Measurements from ENCODE around the gene DRG2.

DRG2 gene

DNA sequence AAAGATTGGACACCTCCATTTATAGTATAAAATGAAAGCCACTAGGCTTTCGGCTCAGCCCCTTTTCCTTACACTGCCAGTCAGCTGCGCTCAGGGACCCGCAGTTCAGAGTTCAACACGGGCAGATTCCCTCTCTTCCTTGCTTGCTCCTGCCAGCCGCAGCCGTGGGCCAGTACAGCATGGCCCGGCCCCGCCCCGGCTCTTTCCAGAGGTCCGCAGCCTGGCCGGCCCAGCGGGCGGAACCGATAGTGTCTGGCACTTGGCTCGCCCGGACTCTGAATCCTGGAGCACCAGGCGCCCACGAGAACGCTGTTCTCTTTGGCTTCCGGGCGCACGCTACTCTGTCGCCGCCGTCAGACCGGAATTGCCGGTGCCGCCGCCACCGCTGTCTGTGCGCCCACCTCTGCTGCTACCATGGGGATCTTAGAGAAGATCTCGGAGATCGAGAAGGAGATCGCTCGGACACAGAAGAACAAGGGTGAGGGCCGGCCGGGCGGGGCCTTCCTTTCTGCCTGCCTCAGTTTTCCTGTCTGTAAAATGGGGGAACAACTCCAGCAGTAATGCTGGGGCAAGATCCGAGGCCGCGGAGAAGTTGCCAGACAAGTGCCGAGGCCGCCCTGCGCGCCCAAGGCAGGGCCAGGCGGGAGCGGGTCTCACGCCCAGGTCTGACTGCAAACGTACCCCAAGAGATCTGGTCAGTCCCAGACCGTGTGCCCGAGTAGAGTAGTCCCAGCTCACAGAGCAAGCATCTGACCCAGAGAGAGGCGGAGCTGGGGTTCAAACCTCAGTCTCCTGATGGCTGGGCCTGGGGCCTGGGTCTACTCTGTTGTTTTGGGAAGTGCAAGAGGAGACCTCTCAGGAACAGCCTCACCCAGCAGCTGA, at the start of gene DRG2:
DRG2 (plus strand) TSS at position 339 of the 882 bp plus-strand sequence; CDS start at position 415, 76 bp downstream.
- no peak for DNase-seq

DNA sequence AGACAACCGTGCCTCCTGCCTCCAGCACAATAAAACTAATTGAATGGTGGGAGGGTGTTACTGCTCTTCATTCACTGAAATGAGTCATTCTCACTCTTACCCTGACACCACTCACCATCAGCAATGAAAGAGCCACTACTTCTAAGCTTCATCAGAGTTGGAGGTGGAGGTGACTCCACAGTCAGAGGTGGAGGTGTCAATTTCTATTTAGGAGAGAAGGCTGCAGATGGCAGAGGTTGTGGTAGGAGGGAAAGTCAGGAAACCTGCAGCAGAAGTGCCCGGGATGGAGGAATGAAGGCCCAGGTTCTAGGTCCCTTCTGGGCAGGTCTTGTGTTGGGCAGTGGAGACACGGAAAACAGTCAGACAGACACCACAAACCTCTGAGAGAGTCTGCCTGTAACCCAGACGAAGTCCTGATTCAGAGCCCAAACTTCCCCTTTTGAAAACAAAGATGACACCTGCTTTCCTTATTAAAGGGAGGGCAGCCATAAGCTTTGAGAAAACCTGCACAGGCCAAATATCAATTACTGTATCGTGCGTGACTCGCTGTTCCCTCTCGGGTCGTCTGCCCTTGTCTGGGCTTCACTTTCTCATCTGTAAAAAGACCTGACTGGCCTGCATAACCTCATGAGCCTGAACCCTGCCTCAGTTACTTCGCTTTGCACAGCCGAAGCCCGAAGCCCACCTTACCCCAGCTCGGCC, 49.4 kb upstream of the DRG2 start:
- DNase-seq, result no peak

GRCh38 chr17:18038861-18039534, 48.8 kb upstream of the DRG2 start, which contains the start of the genes ATPAF2 and GID4:
Gene ATPAF2 (minus strand): TSS chr17:18039168. CDS start chr17:18039013, 155 bp downstream.
Gene GID4 (plus strand): TSS chr17:18039408. CDS start chr17:18039465, 57 bp downstream.
- DNase-seq, result peak; percentile 99

GRCh38 chr17:18039535-18040260, 48.0 kb upstream of the DRG2 start:
- no peak for DNase-seq

- no peak for DNase-seq
Measured at GRCh38 chr17:18040261-18040858, 47.4 kb upstream of the DRG2 start.

DNA sequence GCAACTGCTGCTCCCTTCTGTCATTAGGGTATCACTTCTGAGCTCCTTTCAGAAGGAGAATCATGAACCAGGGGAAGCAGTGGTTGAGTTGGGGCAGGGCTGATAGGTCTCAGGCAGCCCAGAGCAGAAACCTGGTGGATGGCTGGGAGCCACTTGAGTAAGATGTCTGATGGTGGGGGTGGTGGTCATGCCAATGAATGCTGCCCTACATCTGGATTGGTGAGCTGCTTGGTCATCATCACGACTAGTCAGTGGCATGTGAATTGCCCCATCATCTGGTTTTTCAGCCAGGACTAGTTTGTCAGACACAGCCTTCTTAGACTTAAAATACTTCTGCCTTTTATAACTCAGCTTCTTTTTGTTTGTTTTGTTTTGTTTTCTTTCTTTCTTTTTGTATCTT, 46.0 kb upstream of the DRG2 start:
- DNase-seq, result no peak

DNA sequence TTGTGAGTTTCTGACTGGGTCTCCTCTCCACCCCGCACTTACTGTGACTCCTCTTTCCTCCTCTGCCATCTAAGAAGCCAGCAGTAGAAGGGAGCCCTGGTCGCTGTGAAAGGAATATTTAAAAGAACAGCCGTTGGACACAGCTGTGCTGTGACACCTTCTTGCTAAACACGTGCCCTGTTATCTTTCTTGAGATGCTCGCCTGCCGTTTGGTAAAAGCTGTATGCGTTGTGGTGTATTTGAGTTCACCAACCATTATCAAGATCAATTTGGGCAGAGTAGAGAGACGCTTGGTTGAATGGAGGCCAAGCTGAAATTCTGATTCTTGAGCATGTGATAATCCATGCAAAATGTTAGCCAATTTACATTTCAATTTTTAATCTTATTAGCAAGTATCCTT, 44.8 kb upstream of the DRG2 start:
- no peak for DNase-seq

GRCh38 chr17:18043491-18043890, 44.3 kb upstream of the DRG2 start:
- no peak for DNase-seq

DNA sequence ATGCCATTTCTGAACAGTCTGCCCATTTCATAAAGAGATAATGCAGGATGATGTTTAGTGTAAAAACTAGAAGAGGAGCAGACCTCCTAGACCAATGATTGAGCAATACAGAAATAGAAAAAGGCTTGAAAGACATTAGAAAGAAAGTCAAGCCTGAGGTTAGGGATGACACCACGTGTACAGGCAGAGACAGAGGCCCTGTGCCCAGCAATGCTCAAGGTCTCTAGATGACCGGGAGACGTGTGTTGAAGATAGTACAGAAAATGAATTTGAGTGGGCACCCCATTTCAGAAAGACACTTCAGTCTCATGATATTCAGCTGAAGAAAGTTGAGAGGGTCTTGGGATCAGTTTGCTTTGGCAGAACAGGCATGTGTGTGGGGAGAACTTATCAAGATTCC, 43.1 kb upstream of the DRG2 start:
- no peak for DNase-seq

DNA sequence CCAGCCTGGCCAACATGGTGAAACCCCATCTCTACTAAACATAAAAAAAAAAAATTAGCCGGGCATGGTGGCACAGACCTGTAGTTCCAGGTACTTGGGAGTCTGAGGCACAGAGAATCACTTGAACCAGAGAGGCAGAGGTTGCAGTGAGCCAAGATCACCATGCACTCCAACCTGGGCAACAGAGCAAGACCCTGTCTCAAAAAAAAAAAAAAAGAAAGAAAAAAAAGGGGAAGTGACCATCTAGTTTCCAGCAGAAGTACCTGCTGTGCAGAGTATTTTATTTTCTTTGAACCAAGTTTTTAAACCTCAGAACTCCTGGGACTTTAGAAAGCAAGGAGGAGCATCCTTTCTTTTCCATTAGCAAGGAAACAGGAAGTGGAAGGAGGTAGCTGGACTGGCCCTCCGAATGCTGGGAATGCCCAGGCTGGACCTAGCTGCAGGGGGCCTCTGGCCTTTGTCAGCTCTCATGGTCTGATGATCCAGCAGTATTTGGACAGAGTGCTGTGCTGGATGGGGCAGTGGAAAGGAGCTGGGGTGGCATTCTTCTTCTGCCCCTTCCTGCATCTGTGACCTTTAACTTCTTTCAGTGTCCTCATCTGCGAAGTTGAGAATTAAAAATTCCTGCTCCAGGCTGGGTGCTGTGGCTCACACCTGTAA, 41.9 kb upstream of the DRG2 start:
- no peak for DNase-seq

DNA sequence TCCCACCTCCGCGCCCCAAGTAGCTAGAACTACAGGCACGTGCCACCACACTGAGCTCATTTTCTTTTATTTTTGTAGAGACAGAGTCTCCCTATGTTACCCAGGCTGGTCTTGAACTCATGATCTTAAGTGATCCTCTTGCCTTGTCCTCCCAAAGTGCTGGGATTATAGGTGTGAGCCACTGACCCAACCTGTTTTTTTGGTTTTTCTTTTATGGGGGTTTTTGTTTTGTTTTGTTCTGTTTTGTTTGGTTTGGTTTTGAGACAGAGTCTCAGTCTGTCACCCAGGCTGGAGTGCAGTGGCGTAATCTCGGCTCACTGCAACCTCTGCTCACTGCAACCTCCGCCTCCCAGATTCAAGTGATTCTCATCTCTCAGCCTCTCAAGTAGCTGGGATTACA, 32.2 kb upstream of the DRG2 start:
- no peak for DNase-seq

DNA sequence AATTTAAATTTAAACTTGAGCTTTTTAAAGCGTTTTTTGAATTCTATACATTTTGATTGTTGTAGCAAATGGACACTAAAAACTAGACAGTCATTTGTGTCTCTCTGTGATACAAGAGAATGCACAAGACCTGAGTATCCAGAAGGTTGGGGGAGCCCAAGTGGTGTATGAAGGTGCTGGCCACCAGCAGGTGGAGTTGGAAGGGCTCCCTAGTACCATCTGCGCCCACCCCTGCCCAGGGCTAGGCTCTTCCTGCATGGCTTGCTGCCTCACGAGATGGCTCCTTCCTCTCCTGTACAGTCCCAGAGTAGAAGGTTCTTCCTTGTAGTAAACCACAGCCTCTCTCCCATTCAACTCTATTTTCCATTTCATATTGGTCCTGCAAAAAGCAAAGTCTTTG, 31.5 kb upstream of the DRG2 start:
- DNase-seq, result no peak

DNA sequence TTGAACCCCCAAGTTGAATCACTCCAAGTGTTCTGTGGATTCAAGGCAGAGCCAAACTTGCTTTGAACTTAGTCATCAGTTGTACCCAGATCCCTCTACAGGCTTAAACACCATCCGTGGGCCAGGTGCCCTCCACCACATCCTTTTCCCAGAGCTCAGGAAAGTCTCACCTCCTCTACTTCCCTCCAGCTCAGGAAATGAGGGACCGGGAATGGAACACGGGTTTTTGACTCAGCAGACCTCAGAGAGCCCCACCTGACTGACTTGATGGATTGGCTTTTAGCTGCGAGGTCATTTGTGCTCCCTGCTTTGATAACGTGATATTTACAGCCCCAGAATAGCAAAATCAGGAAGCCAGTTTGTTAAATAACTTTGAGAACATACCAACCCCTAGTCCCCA, 28.5 kb upstream of the DRG2 start:
- DNase-seq, result no peak

DNA sequence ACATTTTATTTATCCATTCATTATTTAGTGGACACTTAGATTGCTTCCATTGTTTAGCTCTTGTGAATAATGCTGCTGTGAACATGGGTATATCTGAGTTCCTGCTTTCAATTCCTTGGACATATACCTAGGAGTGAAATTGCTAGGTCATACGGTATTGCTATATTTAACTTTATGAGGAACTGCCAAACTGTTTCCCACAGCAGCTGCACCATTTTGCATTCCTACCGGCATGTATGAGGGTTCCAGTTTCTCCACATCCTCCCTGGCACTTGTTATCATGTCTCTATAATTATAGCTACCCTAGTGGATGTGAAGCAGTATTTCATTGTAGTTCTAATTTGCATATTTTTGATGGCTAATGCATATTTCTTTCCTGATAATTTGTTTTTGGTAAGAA, 23.7 kb upstream of the DRG2 start:
- no peak for DNase-seq

- no peak for DNase-seq
Measured at GRCh38 chr17:18065546-18065945, 22.2 kb upstream of the DRG2 start.

GRCh38 chr17:18066866-18067265, 20.9 kb upstream of the DRG2 start:
- no peak for DNase-seq

DNA sequence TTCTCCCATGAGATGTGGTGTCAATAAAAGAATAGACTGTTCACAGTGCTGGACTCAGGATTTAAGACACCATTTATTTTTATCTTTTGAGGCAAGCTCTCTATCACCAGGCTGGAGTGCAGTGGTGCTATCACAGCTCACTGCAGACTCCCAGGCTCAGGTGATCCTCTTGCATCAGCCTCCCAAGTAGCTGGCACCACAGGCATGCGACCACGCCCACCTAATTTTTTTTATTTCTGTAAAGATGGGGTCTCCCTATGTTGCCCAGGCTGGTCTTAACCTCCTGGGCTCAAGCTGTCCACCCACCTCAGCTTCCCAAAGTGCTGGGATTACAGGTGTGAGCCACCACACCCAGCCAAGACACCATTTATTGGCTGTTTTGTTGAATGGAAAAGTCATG, 18.6 kb upstream of the DRG2 start:
- no peak for DNase-seq

GRCh38 chr17:18070861-18071340, 16.8 kb upstream of the DRG2 start:
- no peak for DNase-seq

DNA sequence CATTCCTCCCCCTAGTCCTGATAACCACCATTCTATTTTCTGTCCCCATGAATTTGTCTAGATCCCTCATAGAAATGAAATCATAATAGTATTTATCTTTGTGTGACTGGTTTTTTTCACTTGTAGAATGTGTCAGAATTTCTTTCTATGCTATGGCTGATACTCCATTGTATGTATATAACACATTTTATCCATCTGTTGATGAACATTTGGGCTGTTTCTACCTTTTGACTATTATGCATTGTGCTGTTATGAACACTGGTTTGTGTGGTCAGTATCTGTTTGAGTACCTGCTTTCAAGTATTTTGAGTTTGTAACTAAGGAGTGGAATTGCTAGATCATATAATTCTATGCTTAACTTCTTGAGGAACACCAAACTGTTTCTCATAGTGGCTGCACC, 16.0 kb upstream of the DRG2 start:
- DNase-seq, result no peak

GRCh38 chr17:18074566-18075272, 13.0 kb upstream of the DRG2 start:
- DNase-seq, result no peak

GRCh38 chr17:18076936-18077335, 10.8 kb upstream of the DRG2 start:
- no peak for DNase-seq

Data from NCI-H1105 treated with DMSO at 0.1 percent for 48 hours (cell line).